T-helper 1 cell treated with Interleukin-12 subunit alpha and Interleukin-12 subunit beta and Interleukin-4 antibody, amounts not matched to agents 30 μg/mL and 1 μg/mL, for 36 hours (primary cell): ENCODE measurements around the gene RAC3.

Experiments used
- H3K27ac Mint-ChIP-seq: one replicate; pipeline ENCODE4 v1.8.0; 2021; ENCODE audit warnings: mild to moderate bottlenecking, mixed read lengths
- H3K27me3 Mint-ChIP-seq: one replicate; pipeline ENCODE4 v1.8.0; 2021; ENCODE audit warnings: low read depth, mixed read lengths
- H3K36me3 Mint-ChIP-seq: one replicate; pipeline ENCODE4 v1.8.0; 2021; ENCODE audit warnings: low read depth, mixed read lengths
- H3K4me1 Mint-ChIP-seq: one replicate; pipeline ENCODE4 v1.8.0; 2021; ENCODE audit warnings: low read depth, mixed read lengths
- H3K4me3 Mint-ChIP-seq: one replicate; pipeline ENCODE4 v1.8.0; 2021; ENCODE audit warnings: mild to moderate bottlenecking, moderate library complexity, mixed read lengths
- H3K9me3 Mint-ChIP-seq: one replicate; pipeline ENCODE4 v1.8.0; 2021; ENCODE audit warnings: mixed read lengths

RAC3 gene

GRCh38 chr17:81995463-81996231 is 35.8 kb upstream of the RAC3 start:
- no peaks in the 10 kb centered on the region for H3K27me3 Mint-ChIP-seq
- no peaks in the 10 kb centered on the region for H3K36me3 Mint-ChIP-seq
- no peak overlapping the region for H3K4me3 Mint-ChIP-seq
- no peak overlapping the region for H3K27ac Mint-ChIP-seq
- no peaks in the 10 kb centered on the region for H3K4me1 Mint-ChIP-seq
- H3K9me3 Mint-ChIP-seq = no peaks in the 10 kb centered on the region

- no peaks in the 10 kb centered on the region for H3K4me1 Mint-ChIP-seq
- no peaks in the 10 kb centered on the region for H3K9me3 Mint-ChIP-seq
- H3K36me3 Mint-ChIP-seq = no peaks in the 10 kb centered on the region
- no peak overlapping the region for H3K4me3 Mint-ChIP-seq
- H3K27me3 Mint-ChIP-seq = no peaks in the 10 kb centered on the region
- no peak overlapping the region for H3K27ac Mint-ChIP-seq
These were observed 35.2 kb upstream of the RAC3 start for GRCh38 chr17:81996232-81996756.

- no peak overlapping the region for H3K4me3 Mint-ChIP-seq
- no peaks in the 10 kb centered on the region for H3K9me3 Mint-ChIP-seq
- no peaks in the 10 kb centered on the region for H3K27me3 Mint-ChIP-seq
- H3K36me3 Mint-ChIP-seq = no peaks in the 10 kb centered on the region
- H3K4me1 Mint-ChIP-seq = no peaks in the 10 kb centered on the region
- H3K27ac Mint-ChIP-seq = no peak overlapping the region
These were observed 34.6 kb upstream of the RAC3 start for GRCh38 chr17:81996757-81997441.

DNA sequence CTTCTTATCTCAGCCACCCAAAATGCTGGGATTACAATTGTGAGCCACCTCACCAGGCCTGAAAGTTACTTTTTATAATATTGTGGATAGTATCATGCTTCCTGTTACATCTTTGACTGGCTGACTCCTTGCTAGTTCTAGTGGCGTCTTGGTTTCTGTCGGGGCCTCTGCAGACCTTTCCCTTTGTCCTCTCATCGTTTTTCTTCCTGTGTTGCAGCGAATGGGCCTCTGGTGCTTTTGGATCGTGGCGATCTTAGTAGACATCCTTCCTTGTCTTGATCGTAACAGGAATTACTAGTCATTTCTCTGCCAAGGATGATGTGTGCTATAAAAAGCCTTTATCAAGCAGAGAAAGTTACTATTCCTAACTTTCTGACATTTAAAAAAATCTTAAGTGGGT is 33.3 kb upstream of the RAC3 start:
- H3K4me3 Mint-ChIP-seq = no peak overlapping the region
- no peaks in the 10 kb centered on the region for H3K36me3 Mint-ChIP-seq
- H3K27me3 Mint-ChIP-seq = no peaks in the 10 kb centered on the region
- H3K4me1 Mint-ChIP-seq = no peaks in the 10 kb centered on the region
- no peaks in the 10 kb centered on the region for H3K9me3 Mint-ChIP-seq
- no peak overlapping the region for H3K27ac Mint-ChIP-seq

GRCh38 chr17:81998691-81999438 is 32.6 kb upstream of the RAC3 start:
- H3K4me1 Mint-ChIP-seq = no peaks in the 10 kb centered on the region
- H3K27me3 Mint-ChIP-seq = no peaks in the 10 kb centered on the region
- no peak overlapping the region for H3K27ac Mint-ChIP-seq
- no peaks in the 10 kb centered on the region for H3K36me3 Mint-ChIP-seq
- H3K9me3 Mint-ChIP-seq = no peaks in the 10 kb centered on the region
- H3K4me3 Mint-ChIP-seq = no peak overlapping the region

DNA sequence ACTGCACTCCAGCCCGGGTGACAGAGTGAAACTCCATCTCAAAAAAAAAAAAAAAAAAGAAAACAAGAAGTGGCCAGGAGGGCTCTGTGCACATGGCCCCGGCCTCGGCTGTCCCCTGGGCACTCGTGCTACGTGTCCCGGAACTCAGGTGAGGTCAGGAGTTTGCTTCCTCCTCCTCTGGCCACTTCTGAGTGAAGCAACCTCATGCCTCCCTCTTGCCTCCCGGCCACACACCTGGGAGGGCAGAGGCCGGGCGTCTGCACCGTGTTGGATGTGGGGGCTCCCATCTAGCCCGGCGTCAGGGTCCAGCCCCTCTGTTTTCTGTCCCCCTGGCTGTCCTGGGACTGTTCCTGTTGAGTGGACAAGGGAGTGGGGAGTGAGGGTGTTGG is 31.9 kb upstream of the RAC3 start:
- no peaks in the 10 kb centered on the region for H3K27me3 Mint-ChIP-seq
- no peaks in the 10 kb centered on the region for H3K9me3 Mint-ChIP-seq
- no peaks in the 10 kb centered on the region for H3K36me3 Mint-ChIP-seq
- no peaks in the 10 kb centered on the region for H3K4me1 Mint-ChIP-seq
- no peak overlapping the region for H3K4me3 Mint-ChIP-seq
- no peak overlapping the region for H3K27ac Mint-ChIP-seq

DNA sequence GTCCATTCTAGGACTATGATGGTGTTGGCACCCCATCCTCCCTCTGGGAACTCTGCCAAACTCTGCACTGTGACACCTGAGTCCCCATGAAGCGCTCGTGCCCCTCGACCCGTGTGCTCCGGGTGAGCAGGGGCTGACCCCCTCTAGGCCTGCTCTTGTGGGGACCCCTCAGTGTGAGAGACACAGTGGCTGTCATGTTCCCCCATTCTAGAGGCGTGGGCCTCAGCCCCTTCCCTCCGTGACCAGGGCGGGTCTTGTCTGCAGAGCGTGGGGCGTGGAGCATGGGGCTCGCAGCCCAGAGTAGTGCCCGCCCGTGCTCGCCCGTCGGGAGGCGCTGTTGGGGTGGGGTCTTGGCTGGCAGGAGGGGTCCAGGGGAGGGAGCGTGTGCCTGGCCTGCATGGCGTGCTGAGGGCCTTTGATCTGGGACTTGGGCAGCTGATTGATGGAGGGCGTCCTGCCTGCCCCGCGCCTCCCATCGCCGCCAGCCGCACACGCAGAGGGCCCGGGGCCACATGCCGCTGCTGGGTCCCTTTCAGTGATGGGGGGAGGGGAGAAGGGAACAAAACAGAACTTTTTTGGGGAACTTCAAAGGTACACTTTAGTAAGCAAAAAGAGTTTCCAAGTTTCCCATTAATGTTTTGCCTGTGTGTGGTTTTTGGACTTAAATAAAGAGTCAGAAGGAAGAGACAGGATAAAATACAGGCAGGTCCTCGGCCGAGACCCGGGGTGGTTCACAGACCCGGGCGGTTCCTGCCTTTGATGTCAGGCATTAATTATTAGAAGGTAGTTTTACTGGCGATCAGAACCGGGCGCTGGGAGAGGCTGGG is 31.3 kb upstream of the RAC3 start:
- H3K27me3 Mint-ChIP-seq = no peaks in the 10 kb centered on the region
- no peaks in the 10 kb centered on the region for H3K36me3 Mint-ChIP-seq
- H3K9me3 Mint-ChIP-seq = no peaks in the 10 kb centered on the region
- H3K27ac Mint-ChIP-seq = no peak overlapping the region
- H3K4me1 Mint-ChIP-seq = no peaks in the 10 kb centered on the region
- H3K4me3 Mint-ChIP-seq = no peak overlapping the region

DNA sequence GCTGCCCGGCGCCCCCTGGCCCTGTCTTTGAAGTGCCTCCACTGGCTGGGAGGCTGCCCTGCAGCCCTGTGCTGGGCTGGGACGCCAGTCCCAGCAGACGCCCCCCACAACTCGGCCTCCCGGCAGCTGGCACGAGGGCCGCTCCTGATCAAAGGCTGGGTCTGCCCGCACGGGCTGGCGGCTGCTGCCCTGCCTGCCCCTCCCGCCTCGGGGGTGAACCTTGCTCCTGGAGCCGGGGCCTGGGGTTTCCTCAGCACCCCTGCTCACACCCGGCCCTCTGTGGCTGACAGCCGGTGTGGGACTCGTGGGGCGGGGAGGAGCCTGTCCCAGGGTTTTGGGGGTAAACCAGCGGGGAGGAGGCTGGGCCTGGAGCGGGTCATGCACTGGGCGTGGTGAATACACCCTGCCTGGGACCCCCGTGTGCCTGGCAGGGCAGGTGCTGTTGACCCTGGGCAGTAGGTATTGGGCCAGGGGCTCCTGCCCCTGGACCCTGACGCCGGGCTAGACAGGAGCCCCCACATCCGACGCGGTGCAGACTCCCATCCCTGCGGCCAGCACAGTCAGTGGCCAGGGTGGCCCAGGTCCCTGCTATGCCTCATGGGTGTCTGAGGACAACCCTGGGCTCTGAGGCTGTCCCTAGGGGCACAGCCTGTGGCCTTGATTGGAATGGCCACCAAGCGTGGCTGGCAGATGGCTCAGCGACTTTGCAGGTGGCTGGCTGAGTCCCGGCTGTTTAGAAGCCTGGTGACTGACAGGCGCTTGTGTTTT is 30.5 kb upstream of the RAC3 start:
- Mint-ChIP-seq H3K4me3 (no peak overlapping the region), H3K27ac (no peak overlapping the region), H3K9me3 (no peaks in the 10 kb centered on the region), H3K27me3 (no peaks in the 10 kb centered on the region), H3K36me3 (no peaks in the 10 kb centered on the region), H3K4me1 (no peaks in the 10 kb centered on the region)

- no peak overlapping the region for H3K4me3 Mint-ChIP-seq
- H3K4me1 Mint-ChIP-seq = no peaks in the 10 kb centered on the region
- no peaks in the 10 kb centered on the region for H3K36me3 Mint-ChIP-seq
- no peak overlapping the region for H3K27ac Mint-ChIP-seq
- no peaks in the 10 kb centered on the region for H3K9me3 Mint-ChIP-seq
- H3K27me3 Mint-ChIP-seq = no peaks in the 10 kb centered on the region
These were observed 29.9 kb upstream of the RAC3 start for GRCh38 chr17:82001571-82002056.

DNA sequence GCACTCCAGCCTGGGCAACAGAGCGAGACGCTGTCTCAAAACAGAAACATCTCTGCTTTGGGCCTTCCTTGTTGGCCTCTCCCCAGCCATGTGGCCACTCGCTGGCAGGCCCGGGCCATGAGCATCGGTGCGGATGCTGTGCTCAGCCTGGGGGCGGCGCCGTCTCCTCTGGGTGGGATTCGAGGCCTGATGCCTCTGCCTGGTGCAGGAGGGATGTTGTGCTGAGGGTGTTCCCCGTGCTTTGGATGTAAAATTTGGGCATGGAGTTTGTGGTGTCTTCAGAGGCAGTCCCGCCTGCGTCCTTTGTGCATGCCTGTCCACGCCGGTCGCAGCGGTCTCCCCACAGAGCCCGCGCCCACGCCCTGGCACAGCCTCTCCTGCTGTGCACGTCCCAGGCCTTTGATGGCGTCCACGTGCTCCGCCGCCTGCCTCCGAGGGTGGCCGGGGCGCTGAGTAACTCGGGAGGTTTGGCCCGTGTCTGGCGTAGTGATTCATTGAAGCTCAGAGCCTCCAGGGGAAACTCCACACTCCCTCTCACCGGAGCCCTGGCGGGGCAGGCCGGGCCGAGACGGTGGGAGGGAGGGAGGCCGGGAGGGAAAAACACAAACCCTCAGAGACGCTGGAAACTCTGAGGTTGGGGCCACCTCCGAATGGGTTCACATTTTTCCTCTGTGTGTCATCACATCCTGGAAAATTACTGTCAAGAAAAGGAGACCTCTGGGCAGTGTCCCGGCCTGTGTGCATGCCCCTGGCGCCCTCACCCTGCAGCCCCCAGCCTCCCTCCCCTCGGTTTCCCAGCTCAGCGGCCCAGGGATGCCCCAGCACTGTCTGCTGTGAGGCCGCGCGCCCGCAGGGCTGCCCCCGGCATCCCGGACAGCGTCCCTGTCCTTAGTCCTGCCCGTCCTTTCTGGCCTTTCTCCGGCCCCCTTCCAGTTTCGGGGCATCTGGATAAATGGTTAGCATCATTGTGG is 27.8 kb upstream of the RAC3 start:
- no peaks in the 10 kb centered on the region for H3K36me3 Mint-ChIP-seq
- no peaks in the 10 kb centered on the region for H3K27me3 Mint-ChIP-seq
- H3K9me3 Mint-ChIP-seq = no peaks in the 10 kb centered on the region
- no peaks in the 10 kb centered on the region for H3K4me1 Mint-ChIP-seq
- H3K4me3 Mint-ChIP-seq = no peak overlapping the region
- H3K27ac Mint-ChIP-seq = no peak overlapping the region

- no peaks in the 10 kb centered on the region for H3K36me3 Mint-ChIP-seq
- H3K4me1 Mint-ChIP-seq = no peaks in the 10 kb centered on the region
- no peaks in the 10 kb centered on the region for H3K9me3 Mint-ChIP-seq
- H3K27ac Mint-ChIP-seq = no peak overlapping the region
- no peak overlapping the region for H3K4me3 Mint-ChIP-seq
- no peaks in the 10 kb centered on the region for H3K27me3 Mint-ChIP-seq
These were observed 26.7 kb upstream of the RAC3 start for GRCh38 chr17:82004517-82005455.
